Pancreas (tissue), 10 donors: ENCODE data around the gene CLDN5. TPM values are rescaled to one million over a fixed set of nuclear protein-coding genes. Genes with fewer than 3 reads are reported as not detected.

ENCODE experiments used
- ATAC-seq, 4 donors: fragments of 200-7000 bp; cut with Tn5 transposase; one replicate each; pipeline versions ENCODE4 v1.8.0 to v1.9.1; 2020; ENCODE audit warnings: mild to moderate bottlenecking in 4 of 4, moderate library complexity in 4 of 4
- DNase-seq, 6 donors: peaks; one replicate each; pipeline ENCODE4 v3.0.0-alpha.2; 2020
- FAIRE-seq: peaks from 2 replicates; lab custom pipeline; 2012; peaks lifted over from hg19 to GRCh38; lab: Jason Lieb, UNC
- H3K27ac ChIP-seq, 4 donors: fragments of 200-600 bp; sonication (generic); 1 replicate in 3 of 4; 2 replicates in 1 of 4; pipeline versions ENCODE4 v1.5.0 to v1.8.0; 2020
- H3K27me3 ChIP-seq, 4 donors: fragments of 200-600 bp; one replicate each; pipeline ENCODE4 v1.8.0; 2021
- H3K36me3 ChIP-seq, 3 donors: fragments of 200-600 bp; sonication (generic) in 1 of 3; one replicate each; pipeline versions ENCODE4 v1.5.0 to v1.8.0; 2020 to 2021
- H3K4me1 ChIP-seq, 3 donors: fragments of 200-600 bp; one replicate each; pipeline ENCODE4 v1.8.0; 2021
- H3K4me3 ChIP-seq, 4 donors: fragments of 200-600 bp; sonication (generic) in 2 of 4; one replicate each; pipeline versions ENCODE4 v1.5.0 to v1.8.0; 2020 to 2021
- H3K9me3 ChIP-seq, 4 donors: fragments of 200-600 bp; one replicate each; pipeline ENCODE4 v1.8.0; 2021
- WGBS, 2 donors: extraction: QIAGEN DNeasy Blood & Tissue Kit; methylation state at CpG; one replicate each; pipeline ENCODE4 v1.1.7; 2013; 5-methylcytosine and 5-hydroxymethylcytosine counted together
- intact Hi-C, 3 donors: fragments of 100-400 bp; cut with DNase I; formaldehyde crosslinking; loops; one replicate each; pipeline versions ENCODE4 v1.11.1 to v1.14.2; 2022
- polyA plus RNA-seq, 2 donors: library from polyadenylated mRNA; stranded (reverse); fragments of 200-250 nt; gene quantifications; one replicate each; pipeline ENCODE4 v1.2.3, GENCODE V29; 2013
- total RNA-seq, 6 donors: library from RNA; stranded (reverse); fragmentation: NEBNext Ultra II Directional in 4 of 6; extraction: Animal tissue kit (Norgen Biotek cat#: 25700) in 4 of 6; gene quantifications; one replicate each; pipeline versions ENCODE4 v1.2.1 to v1.2.4, GENCODE V29; 2021 to 2023
- TF ChIP-seq, protein P1 (sequence below), 4 donors: fragments of 200-600 bp; sonication (generic) in 3 of 4; IDR thresholded peaks; one replicate each; pipeline versions ENCODE4 v1.5.0 to v1.8.0; 2021; ENCODE audit warnings: antibody characterized with exemption in 4 of 4
- donor health status: healthy with polysubstance abuse.
- donor health status: DM: no; HTN: no; CAD: no; lungs with moderate emphysema.
- donor health status: DM: no; HTN: no; CAD: no.
- donor health status: control.
- donor health status: control.
- donor health status: Bipolar disorder and iron deficiency.
- donor health status: DM: yes; HTN: yes; CAD: no.
- donor health status: DM: no; HTN: no; CAD: no.
- donor health status: DM: no; HTN: no; CAD: no.
- donor health status: DM: yes; HTN: yes; CAD: no.

CLDN5 gene
- total and polyA plus RNA-seq, 8 donors, result 3.5 to 47.3 (median 7.1) TPM

DNA sequence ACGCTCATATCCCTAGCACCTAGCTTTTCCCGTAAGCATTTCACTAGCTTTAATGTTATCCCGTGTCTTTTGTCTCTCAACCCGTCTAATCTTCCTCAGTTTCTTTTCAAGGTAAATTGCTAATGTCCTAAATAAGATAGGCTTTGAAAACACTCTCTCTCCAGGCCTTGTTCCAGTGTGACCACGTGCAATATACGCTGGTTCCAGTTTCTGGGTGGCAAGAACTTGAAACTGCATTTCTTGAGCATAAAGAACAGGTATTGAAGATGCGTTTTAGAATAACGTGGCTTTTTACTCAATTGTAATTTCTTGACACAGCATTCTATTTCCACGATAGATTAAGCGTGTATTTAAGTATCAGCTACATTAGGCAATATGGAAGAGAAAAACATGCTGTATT is 43.4 kb downstream of the CLDN5 start:
- 49 to 51% methylated on average over 10 of the region's 10 CpGs for WGBS, 2 donors
- H3K4me1 ChIP-seq, result peaks cover 4 to 17% (median 12%) of the 10 kb centered on the region in 3 donors
- intact Hi-C loops, result no loop called here
- no peaks in the 10 kb centered on the region for H3K9me3 ChIP-seq
- H3K36me3 ChIP-seq, result no peaks in the 10 kb centered on the region
- ATAC-seq, result no peak
- TF ChIP-seq, protein P1, sequence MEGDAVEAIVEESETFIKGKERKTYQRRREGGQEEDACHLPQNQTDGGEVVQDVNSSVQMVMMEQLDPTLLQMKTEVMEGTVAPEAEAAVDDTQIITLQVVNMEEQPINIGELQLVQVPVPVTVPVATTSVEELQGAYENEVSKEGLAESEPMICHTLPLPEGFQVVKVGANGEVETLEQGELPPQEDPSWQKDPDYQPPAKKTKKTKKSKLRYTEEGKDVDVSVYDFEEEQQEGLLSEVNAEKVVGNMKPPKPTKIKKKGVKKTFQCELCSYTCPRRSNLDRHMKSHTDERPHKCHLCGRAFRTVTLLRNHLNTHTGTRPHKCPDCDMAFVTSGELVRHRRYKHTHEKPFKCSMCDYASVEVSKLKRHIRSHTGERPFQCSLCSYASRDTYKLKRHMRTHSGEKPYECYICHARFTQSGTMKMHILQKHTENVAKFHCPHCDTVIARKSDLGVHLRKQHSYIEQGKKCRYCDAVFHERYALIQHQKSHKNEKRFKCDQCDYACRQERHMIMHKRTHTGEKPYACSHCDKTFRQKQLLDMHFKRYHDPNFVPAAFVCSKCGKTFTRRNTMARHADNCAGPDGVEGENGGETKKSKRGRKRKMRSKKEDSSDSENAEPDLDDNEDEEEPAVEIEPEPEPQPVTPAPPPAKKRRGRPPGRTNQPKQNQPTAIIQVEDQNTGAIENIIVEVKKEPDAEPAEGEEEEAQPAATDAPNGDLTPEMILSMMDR (IDR thresholded peaks at IDR 0.05), result no peak
- no peak overlapping the region for H3K4me3 ChIP-seq
- no peak overlapping the region for H3K27ac ChIP-seq
- no peak for FAIRE-seq
- no peaks in the 10 kb centered on the region for H3K27me3 ChIP-seq
- DNase-seq, result no peak

DNA sequence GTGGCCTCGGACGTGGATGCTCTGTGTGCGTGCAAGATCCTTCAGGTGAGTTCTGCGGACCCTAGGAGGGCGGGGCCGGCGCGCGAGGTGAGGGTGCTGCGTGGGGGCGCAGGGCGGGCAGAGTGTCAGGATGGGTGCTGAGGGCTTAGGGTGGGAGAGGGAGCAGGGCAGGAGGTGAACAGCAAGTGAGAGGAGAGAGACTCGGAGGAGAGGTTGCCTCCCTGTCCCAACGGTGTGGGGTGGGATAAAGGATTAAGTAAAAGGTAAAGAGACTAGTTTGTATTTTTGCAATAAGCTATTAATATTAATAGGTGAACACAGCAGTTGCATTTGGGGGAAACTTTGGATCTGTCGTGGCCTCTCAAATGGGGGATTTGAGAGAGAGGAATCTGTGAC is 44.0 kb downstream of the CLDN5 start:
- intact Hi-C loops, result no loop called here

DNA sequence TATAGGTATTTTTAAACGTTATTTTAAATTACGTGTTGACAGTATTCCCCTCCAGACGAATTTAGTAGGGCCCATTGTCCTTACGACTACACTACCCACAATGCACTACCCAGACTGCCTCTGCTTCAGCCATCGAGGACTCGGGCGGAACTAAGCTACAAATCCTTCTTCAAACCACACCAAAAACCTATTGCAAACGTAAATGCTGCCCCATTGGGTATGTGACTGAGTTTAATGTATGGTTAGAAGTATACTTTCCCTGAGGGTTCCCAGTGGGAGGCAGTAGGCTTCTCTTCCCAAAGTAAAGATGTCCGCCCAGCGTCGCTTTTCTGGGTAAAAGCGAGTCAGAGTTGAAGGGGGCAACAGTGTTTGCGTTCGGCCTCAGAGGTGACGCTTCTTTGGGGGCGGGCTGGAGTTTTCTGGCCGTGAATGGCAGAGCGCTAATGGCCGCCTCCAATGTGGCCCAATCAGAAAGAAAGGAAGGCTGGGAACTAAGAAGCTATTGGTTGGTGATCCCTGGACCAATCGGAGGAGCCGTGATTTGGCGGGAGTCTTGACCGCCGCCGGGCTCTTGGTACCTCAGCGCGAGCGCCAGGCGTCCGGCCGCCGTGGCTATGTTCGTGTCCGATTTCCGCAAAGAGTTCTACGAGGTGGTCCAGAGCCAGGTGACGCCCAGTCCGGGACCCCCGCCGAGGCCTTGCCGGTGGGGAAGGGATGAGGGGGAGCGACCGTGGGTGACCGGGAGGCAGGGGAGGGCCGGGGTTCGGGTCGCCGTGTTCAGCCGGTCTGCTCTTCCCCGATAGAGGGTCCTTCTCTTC is 44.6 kb downstream of the CLDN5 start, which contains the start of gene CDC45:
TSS of gene CDC45 (plus strand) at position 566 of the 818 bp plus-strand sequence. CDS start at position 615, 49 bp downstream.
- Histone ChIP-seq H3K36me3 (no peaks in the 10 kb centered on the region), H3K9me3 (no peaks in the 10 kb centered on the region), H3K4me1 (peaks cover 4 to 17% (median 12%) of the 10 kb centered on the region in 3 donors), H3K27me3 (no peaks in the 10 kb centered on the region), H3K4me3 (peak within 1 kb of the TSS; percentile 72 to 93 (median 87)), H3K27ac (peak within 1 kb of the TSS; percentile 99 to 100 (median 99))
- DNase-seq, result peak; percentile 88 to 98 (median 96)
- peak; percentile 92 for FAIRE-seq
- peak; percentile 92 to 98 (median 94) for ATAC-seq
- 1% methylated on average over 50 of the region's 50 CpGs for WGBS, 2 donors
- TF ChIP-seq, protein P1 (IDR thresholded peaks at IDR 0.05), result no peak
- intact Hi-C loops, result no loop called here

More for the DNA sequence above, 44.0 kb downstream of the CLDN5 start:
- Histone ChIP-seq H3K9me3 (no peaks in the 10 kb centered on the region), H3K4me3 (peak overlapping the region in 3 of 4 donors; percentile 31 to 93 (median 72)), H3K27me3 (no peaks in the 10 kb centered on the region), H3K36me3 (no peaks in the 10 kb centered on the region), H3K27ac (no peak overlapping the region), H3K4me1 (peaks cover 4 to 17% (median 12%) of the 10 kb centered on the region in 3 donors)
- DNase-seq (no peak), ATAC-seq (no peak), FAIRE-seq (no peak)
- 1% methylated on average over 15 of the region's 15 CpGs for WGBS, 2 donors
- TF ChIP-seq, protein P1 (IDR thresholded peaks at IDR 0.05), result no peak

DNA sequence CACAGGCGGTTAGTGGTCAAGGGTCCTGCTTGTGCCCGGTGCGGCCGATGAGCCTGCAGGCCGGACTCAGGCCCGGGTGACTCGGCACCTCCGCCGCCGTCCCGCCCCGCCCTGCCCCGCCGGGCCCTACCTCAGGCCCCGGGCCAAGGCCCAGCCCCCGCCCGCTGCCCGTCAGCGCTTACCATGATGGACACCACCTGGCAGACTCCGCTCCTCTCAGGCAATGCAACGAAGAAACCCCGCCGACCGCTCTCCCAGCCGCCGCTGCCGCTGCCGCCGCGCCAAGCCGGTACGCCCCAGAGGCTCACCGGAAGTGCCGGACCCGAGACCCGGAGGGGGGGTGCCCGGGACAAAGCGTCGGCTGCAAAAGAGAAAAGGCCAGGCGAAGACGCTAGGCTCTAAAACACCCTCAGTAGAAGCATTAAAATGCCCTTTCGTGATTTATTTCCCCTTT is 45.3 kb downstream of the CLDN5 start, which contains the start of gene UFD1:
TSS of gene UFD1 (minus strand) at position 293 of the 454 bp plus-strand sequence. CDS start at position 185, 108 bp downstream.
- Histone ChIP-seq H3K36me3 (no peaks in the 10 kb centered on the region), H3K4me1 (peaks cover 4 to 17% (median 12%) of the 10 kb centered on the region in 3 donors), H3K27ac (peak within 1 kb of the TSS; percentile 99 to 100 (median 99)), H3K4me3 (peak within 1 kb of the TSS; percentile 72 to 93 (median 87)), H3K9me3 (no peaks in the 10 kb centered on the region), H3K27me3 (no peaks in the 10 kb centered on the region)
- WGBS, 2 donors, result 0% methylated on average over 36 to 42 of the region's 42 CpGs
- TF ChIP-seq, protein P1 (IDR thresholded peaks at IDR 0.05), result no peak
- intact Hi-C loops, result no loop called here
- peak; percentile 84 to 94 (median 90) for DNase-seq
- no peak for FAIRE-seq
- peak; percentile 78 to 85 (median 82) for ATAC-seq
